ENCODE results near the gene FGB.

The FGB gene

DNA sequence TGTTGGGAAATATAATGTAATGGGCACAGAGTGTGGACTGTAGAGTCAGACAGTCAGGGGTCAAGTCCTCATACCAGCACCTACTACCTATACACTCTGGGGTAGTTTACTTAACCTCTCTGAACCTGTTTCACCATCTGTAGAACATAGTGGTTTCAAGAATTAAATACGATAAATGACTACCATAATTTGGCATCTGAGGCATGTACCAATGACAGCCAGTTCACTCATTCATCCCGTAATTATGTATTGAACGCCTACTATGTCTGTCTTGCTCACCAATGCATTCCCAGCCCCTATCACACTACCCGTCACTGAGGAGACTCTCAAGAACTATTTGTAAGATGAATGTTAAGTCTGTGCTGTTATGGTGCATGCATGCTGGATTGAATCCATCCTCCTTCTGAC is 2.0 kb upstream of the FGB start:
- no peak overlapping the region for H3K4me2 ChIP-seq (ENCODE audit: low read length)
- no peaks in the 10 kb centered on the region for H3K79me2 ChIP-seq
- no peaks in the 10 kb centered on the region for H3K27me3 ChIP-seq (ENCODE audit: control insufficient read depth, insufficient read depth, low read length)
- H3K27ac ChIP-seq = no peak overlapping the region
- H2AFZ ChIP-seq = no peak overlapping the region
- H3K4me1 ChIP-seq = no peaks in the 10 kb centered on the region
- no peak overlapping the region for H3K4me3 ChIP-seq (ENCODE audit: low read depth, low read length)
- H3K9ac ChIP-seq = no peak overlapping the region
- no peaks in the 10 kb centered on the region for H3K9me3 ChIP-seq (ENCODE audit: control insufficient read depth, low read length)
- no peaks in the 10 kb centered on the region for H3K36me3 ChIP-seq (ENCODE audit: control insufficient read depth, insufficient read depth, low read length)
- TF ChIP-seq, protein P1, sequence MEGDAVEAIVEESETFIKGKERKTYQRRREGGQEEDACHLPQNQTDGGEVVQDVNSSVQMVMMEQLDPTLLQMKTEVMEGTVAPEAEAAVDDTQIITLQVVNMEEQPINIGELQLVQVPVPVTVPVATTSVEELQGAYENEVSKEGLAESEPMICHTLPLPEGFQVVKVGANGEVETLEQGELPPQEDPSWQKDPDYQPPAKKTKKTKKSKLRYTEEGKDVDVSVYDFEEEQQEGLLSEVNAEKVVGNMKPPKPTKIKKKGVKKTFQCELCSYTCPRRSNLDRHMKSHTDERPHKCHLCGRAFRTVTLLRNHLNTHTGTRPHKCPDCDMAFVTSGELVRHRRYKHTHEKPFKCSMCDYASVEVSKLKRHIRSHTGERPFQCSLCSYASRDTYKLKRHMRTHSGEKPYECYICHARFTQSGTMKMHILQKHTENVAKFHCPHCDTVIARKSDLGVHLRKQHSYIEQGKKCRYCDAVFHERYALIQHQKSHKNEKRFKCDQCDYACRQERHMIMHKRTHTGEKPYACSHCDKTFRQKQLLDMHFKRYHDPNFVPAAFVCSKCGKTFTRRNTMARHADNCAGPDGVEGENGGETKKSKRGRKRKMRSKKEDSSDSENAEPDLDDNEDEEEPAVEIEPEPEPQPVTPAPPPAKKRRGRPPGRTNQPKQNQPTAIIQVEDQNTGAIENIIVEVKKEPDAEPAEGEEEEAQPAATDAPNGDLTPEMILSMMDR (IDR thresholded peaks at IDR 0.05) = no peak

DNA sequence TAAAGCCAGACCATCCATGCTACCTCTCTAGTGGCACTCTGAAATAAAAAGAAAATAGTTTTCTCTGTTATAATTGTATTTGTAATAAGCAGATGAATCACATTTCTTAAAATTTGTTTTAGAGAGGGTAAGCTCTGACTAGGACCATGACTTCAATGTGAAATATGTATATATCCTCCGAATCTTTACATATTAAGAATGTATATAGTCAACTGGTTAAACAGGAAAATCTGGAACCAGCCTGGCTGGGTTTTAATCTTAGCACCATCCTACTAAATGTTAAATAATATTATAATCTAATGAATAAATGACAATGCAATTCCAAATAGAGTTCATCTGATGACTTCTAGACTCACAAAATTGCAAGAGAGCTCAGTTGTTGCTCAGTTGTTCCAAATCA is 1.5 kb downstream of the FGB start:
- no peaks in the 10 kb centered on the region for H3K79me2 ChIP-seq
- H3K9ac ChIP-seq = no peak overlapping the region
- H3K36me3 ChIP-seq (ENCODE audit: control insufficient read depth, insufficient read depth, low read length) = no peaks in the 10 kb centered on the region
- H3K9me3 ChIP-seq (ENCODE audit: control insufficient read depth, low read length) = no peaks in the 10 kb centered on the region
- no peak overlapping the region for H3K4me2 ChIP-seq (ENCODE audit: low read length)
- no peak overlapping the region for H3K4me3 ChIP-seq (ENCODE audit: low read depth, low read length)
- H3K27me3 ChIP-seq (ENCODE audit: control insufficient read depth, insufficient read depth, low read length) = no peaks in the 10 kb centered on the region
- no peak overlapping the region for H3K27ac ChIP-seq
- TF ChIP-seq, protein P1 (IDR thresholded peaks at IDR 0.05) = no peak
- H2AFZ ChIP-seq = no peak overlapping the region
- no peaks in the 10 kb centered on the region for H3K4me1 ChIP-seq

DNA sequence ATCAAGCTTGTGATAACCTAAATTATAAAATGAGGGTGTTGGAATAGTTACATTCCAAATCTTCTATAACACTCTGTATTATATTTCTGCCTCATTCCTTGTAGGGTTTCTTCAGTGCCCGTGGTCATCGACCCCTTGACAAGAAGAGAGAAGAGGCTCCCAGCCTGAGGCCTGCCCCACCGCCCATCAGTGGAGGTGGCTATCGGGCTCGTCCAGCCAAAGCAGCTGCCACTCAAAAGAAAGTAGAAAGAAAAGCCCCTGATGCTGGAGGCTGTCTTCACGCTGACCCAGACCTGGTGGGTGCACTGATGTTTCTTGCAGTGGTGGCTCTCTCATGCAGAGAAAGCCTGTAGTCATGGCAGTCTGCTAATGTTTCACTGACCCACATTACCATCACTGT is 2.9 kb downstream of the FGB start:
- H3K9ac ChIP-seq = no peak overlapping the region

DNA sequence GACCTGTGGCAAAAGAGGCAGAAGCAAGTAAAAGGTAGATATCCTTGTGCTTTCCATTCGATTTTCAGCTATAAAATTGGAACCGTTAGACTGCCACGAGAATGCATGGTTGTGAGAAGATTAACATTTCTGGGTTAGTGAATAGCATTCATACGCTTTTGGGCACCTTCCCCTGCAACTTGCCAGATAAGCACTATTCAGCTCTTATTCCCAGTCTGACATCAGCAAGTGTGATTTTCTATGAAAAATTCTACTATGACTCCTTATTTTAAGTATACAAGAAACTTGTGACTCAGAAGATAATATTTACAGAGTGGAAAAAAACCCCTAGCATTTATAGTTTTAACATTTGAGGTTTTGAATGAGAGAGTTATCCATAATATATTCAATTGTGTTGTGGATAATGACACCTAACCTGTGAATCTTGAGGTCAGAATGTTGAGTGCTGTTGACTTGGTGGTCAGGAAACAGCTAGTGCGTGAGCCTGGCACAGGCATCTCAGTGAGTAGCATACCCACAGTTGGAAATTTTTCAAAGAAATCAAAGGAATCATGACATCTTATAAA is 3.9 kb downstream of the FGB start:
- TF ChIP-seq, protein P1 (IDR thresholded peaks at IDR 0.05) = no peak
- H3K27ac ChIP-seq = no peak overlapping the region
- H3K79me2 ChIP-seq = no peaks in the 10 kb centered on the region
- H3K4me2 ChIP-seq (ENCODE audit: low read length) = no peak overlapping the region
- H3K36me3 ChIP-seq (ENCODE audit: control insufficient read depth, insufficient read depth, low read length) = no peaks in the 10 kb centered on the region
- no peak overlapping the region for H2AFZ ChIP-seq
- no peaks in the 10 kb centered on the region for H3K9me3 ChIP-seq (ENCODE audit: control insufficient read depth, low read length)
- no peaks in the 10 kb centered on the region for H3K4me1 ChIP-seq
- no peaks in the 10 kb centered on the region for H3K27me3 ChIP-seq (ENCODE audit: control insufficient read depth, insufficient read depth, low read length)
- no peak overlapping the region for H3K4me3 ChIP-seq (ENCODE audit: low read depth, low read length)
- H3K9ac ChIP-seq = no peak overlapping the region

More for the DNA sequence above, 2.9 kb downstream of the FGB start:
- Histone ChIP-seq H3K4me1 (no peaks in the 10 kb centered on the region), H2AFZ (no peak overlapping the region), H3K4me3 (ENCODE audit: low read depth, low read length) (no peak overlapping the region), H3K9me3 (ENCODE audit: control insufficient read depth, low read length) (no peaks in the 10 kb centered on the region), H3K79me2 (no peaks in the 10 kb centered on the region), H3K27ac (no peak overlapping the region), H3K27me3 (ENCODE audit: control insufficient read depth, insufficient read depth, low read length) (no peaks in the 10 kb centered on the region), H3K4me2 (ENCODE audit: low read length) (no peak overlapping the region), H3K36me3 (ENCODE audit: control insufficient read depth, insufficient read depth, low read length) (no peaks in the 10 kb centered on the region)
- TF ChIP-seq, protein P1 (IDR thresholded peaks at IDR 0.05) = no peak

DNA sequence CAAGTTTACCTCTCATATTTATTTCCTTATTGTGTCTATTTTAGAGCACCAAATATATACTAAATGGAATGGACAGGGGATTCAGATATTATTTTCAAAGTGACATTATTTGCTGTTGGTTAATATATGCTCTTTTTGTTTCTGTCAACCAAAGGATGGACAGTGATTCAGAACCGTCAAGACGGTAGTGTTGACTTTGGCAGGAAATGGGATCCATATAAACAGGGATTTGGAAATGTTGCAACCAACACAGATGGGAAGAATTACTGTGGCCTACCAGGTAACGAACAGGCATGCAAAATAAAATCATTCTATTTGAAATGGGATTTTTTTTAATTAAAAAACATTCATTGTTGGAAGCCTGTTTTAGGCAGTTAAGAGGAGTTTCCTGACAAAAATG is 6.2 kb downstream of the FGB start:
- TF ChIP-seq, protein P1 (IDR thresholded peaks at IDR 0.05) = no peak
- Histone ChIP-seq H2AFZ (no peak overlapping the region), H3K27me3 (ENCODE audit: control insufficient read depth, insufficient read depth, low read length) (no peaks in the 10 kb centered on the region), H3K4me1 (no peaks in the 10 kb centered on the region), H3K4me3 (ENCODE audit: low read depth, low read length) (no peak overlapping the region), H3K9me3 (ENCODE audit: control insufficient read depth, low read length) (no peaks in the 10 kb centered on the region), H3K79me2 (no peaks in the 10 kb centered on the region), H3K9ac (no peak overlapping the region), H3K27ac (no peak overlapping the region), H3K4me2 (ENCODE audit: low read length) (no peak overlapping the region), H3K36me3 (ENCODE audit: control insufficient read depth, insufficient read depth, low read length) (no peaks in the 10 kb centered on the region)

Measured in parathyroid adenoma (tissue), 2 donors.